Fibroblast of skin of abdomen (primary cell): ENCODE measurements around the gene PIGT.

Source experiments
- DNase-seq: peaks from one replicate; pipeline ENCODE4 v3.0.0-alpha.2; 2013

PIGT gene

DNA sequence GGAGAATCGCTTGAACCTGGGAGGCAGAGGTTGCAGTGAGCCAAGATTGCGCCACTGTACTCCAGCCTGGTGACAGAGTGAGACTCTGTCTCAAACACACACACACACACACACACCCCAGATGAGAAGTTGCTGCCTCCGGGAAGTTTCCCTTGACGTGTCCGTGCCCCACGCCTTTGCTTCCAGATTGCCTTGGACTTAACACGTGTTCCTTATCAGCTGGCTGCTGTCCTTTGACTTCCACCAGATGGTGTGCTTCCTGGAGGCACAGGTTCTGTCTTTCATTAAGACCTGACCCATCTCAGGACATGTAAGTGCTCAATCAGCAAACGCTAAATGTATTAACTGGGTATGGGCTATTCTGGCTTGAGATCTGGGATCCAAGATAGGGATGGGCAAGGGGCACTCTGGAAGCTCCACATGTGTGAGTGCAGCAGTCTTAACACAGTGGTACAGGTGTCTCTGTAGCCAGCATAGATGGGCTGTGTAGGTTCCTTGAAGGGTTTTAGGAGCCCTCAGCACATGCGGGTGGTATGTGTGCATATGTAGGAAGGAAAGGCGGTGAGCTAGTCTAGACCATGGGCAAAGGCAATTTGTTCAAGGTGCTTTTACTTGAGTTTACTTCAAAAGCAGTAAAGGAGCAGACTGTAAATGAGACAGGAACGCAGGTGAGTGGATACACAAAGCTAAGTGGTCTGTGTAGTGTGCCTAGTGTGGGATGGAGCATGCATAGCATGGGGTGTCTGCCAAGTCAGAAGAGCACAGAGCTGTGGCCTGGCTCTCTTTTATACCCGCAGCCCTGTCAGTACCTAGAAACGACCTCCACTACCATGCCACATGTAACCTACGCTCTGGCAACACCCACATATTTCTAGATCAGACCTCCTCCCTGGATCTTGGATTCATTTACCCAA lies 11.6 kb downstream of the PIGT start:
- DNase-seq, result no peak

- DNase-seq, result no peak
Measured at GRCh38 chr20:45429618-45430017, 13.7 kb downstream of the PIGT start.

- DNase-seq, result no peak
Measured at GRCh38 chr20:45432294-45432693, 16.4 kb downstream of the PIGT start.

DNA sequence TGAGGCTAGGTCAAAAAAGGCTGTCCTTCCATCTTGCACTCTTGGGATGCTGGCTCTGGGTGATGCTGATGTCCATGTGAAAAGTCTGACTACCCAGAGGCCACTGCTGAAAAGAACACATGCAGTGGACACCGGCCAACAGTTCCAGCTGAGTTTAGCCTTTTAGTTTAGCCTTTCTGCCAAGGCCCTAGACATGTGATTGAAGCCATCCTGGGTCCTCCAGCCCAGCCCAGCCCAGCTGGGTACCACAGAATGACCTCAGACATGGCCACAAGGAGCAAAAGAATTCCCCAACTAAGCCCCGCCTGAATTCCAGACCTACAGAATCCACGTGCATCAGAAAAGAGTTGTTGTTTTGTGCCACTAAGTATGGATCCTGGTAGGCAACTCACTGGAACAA lies 17.4 kb downstream of the PIGT start:
- peak; percentile 21 for DNase-seq

- DNase-seq, result no peak
Measured at GRCh38 chr20:45433976-45434375, 18.0 kb downstream of the PIGT start.

GRCh38 chr20:45436732-45437485 lies 21.0 kb downstream of the PIGT start:
- DNase-seq, result peak; percentile 79

- DNase-seq, result no peak
Measured at GRCh38 chr20:45440424-45440823, 24.5 kb downstream of the PIGT start.

GRCh38 chr20:45440891-45441685 lies 25.1 kb downstream of the PIGT start:
- no peak for DNase-seq

DNA sequence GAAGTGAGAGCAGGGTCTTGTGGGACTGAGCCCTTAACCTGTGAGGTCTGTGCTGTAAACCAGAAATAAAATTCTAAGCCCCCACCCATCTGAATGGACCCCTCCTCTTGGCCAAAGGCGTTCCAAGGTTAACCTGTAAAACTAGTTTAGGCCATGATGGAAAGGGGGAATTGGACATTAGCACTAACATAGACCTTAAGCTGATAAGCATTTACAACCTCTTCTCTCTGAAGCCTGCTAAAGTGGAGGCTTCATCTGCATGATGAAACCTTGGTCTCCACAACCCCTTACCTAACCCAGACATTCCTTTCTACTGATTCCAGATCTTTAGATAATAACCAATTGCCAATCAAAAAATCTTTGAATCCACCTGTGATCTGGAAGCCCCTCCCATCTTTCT lies 25.8 kb downstream of the PIGT start:
- no peak for DNase-seq

DNA sequence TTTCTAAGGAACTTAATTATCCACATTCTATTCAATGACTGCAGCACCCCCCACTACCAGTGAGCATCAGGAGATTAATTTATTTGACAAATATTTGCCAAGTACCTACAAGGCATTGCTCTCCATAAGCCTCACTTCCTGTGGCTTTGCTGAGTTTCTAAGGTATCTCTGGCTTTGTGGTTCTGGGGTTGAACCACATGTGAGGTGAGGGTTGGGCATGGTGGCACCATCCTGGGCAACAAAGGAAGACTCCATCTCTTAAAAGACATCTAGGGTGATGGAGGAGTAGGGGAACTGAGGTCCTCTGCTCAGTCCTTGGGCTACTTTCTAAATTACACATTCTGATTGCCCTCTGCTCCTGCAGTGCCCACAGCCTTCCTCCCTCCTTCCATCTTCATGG lies 28.1 kb downstream of the PIGT start:
- DNase-seq, result no peak

DNA sequence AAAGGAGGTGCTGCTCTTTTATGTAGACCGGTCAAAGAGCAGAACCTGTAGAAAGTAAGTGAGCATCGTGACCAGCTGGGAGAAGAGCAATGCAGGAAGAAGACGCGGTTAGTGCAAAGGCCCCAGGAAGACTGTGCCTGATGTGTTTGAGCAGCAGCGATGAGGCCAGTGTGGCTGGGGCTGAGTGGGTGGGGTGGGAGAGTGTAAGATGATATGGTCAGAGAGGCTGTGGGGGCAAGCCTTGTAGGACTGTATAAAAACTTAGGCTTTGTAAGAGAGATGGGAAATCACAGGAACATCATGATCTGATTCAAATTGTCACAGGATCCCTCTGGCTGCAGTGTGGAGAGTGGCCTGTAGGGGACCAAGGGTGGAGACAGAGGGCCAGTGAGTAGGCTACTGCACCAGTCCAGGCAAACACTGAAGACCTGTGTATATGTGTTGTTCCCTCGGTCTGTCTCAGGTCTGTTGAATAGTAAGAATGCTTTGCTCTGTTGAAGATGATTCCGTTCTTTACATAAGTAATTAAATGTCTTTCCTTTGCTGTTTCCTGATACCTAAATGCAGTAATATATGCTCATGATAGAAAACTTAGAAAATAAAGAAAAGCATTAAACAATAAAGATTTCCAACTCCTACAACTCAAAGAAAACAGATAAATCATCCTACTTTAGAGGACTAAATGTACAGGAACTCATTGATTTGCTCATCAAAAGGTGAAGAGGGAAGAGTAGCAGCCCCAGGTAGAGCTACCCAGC lies 30.0 kb downstream of the PIGT start:
- no peak for DNase-seq

- no peak for DNase-seq
Measured at GRCh38 chr20:45448270-45448669, 32.3 kb downstream of the PIGT start.

DNA sequence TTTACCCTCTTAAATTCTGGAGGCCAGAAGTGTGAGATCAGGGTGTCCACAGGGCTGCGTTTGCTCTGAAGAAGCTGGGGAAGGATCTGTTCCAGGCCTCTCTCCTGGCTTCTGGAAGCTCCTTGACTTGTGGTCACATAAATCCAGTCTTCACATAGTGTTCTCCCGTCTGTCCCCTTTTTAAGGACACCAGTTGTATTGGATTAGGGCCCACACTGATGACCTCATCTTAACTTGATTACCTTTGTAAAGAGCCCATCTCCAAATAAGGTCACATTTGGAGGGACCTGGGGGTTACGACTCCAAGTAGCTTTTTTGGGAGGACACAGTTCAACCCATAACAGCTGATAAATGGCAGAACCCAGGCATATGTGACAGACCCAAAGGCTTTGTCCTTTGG lies 33.6 kb downstream of the PIGT start:
- DNase-seq, result no peak

GRCh38 chr20:45450097-45450818 lies 34.3 kb downstream of the PIGT start:
- peak; percentile 22 for DNase-seq

DNA sequence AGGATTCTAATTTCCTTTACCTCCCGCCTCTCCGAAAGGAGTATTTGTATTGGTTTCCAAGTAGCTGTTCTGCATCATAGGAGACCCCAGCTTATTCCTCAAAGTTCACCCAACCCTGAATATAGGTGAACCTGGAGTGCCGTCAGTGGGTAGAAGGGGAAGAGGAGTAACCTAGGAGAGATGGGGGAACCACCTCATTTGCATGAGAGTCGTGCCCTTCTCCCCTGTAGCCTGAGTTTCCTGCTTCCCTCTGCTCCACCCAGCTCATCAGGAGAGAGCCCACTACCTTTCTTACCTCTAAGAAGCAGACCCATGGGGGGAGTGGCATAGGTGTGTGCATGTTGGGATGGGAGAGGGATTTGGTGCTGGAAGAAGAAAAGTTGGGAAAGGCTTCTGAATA lies 36.3 kb downstream of the PIGT start:
- DNase-seq, result no peak

- DNase-seq, result no peak
Measured at GRCh38 chr20:45452772-45453691, 37.1 kb downstream of the PIGT start.

GRCh38 chr20:45456632-45457031 lies 40.7 kb downstream of the PIGT start:
- no peak for DNase-seq

- DNase-seq, result no peak
Measured at GRCh38 chr20:45459606-45460005, 43.7 kb downstream of the PIGT start.

DNA sequence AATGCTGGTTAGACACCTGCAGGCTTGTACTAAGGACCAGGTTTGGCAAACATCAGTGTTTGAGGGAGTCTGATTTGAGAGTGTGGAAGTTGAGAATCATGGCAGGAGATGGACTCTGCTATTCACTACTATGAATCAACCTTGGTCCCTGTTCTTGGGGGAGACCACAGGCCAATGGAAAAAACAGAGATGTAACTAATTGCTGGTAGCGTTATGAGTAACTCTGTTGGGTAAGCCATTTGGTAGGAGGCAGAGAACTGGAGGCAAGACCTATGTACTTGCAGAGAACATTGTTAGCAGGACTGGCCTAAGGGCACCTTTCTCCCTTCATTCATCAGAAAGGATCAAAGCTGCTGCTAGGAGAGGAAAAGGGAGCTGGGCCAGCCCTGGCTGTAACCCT lies 45.3 kb downstream of the PIGT start:
- DNase-seq, result no peak

GRCh38 chr20:45462711-45463509 lies 47.0 kb downstream of the PIGT start:
- DNase-seq, result no peak
